AG04449 (cell line): ENCODE results near the gene STOM.
"Not testable (repeated sequence)": the region's sequence is repeated elsewhere in the genome, so short reads cannot be mapped to it uniquely, and the experiment has no call there.

Source experiments
- CTCF ChIA-PET: fragments of 350-600 bp; formaldehyde crosslinking; extraction: SDS; loops from one replicate; lab custom pipeline; 2021; ENCODE audit warnings: antibody characterized with exemption; lab: Yijun Ruan, JAX
- POLR2A ChIA-PET: fragments of 400-600, 350-600 bp; formaldehyde crosslinking; extraction: SDS; loops from one replicate; lab custom pipeline; 2020; ENCODE audit warnings: antibody characterized with exemption, inconsistent platforms; lab: Yijun Ruan, JAX
- DNase-seq: peaks from one replicate; pipeline ENCODE4 v3.0.0-alpha.2; 2010; ENCODE audit warnings: low read depth, low spot score
- H3K4me3 ChIP-seq: 2 replicates; pipeline ENCODE4 v1.5.1; 2011; ENCODE audit warnings: low read depth, mild to moderate bottlenecking, control low read depth, low read length
- TF ChIP-seq, protein P1 (sequence below): IDR thresholded peaks from one replicate; pipeline ENCODE4 v1.5.1; 2011; ENCODE audit warnings: mild to moderate bottlenecking, moderate library complexity, low read length, control low read depth, inconsistent platforms; ENCODE audit not compliant: insufficient read depth; ENCODE audit errors: missing control alignments

Gene STOM

DNA sequence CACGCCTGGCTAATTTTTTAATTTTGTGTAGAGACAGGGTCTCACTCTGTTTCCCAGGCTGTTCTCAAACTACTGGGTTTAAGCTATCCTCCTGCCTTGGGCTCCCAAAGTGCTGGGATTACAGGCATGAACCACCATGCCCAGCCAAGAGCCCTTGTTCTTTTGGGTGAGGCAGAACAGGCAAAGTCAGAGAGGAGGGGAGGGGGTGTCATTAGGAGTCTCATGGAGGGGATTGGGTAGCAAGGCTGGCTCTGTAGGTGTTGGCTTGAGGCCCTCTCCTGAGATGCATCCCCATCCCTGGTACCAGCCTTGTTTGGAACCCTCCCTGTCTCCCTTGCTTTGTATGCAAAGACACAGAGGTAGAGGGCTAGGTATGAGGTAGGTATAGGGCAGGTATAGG is 78.0 kb downstream of the STOM start:
- ChIA-PET POLR2A (no interaction called here), CTCF (interaction anchor here (1.2 to 1.3 kb wide), 2 partner anchors 8 to 14 kb away, joined by 4 read pairs; no protein-coding TSS in a partner anchor)
- no peak overlapping the region for H3K4me3 ChIP-seq
- no peak for DNase-seq
- TF ChIP-seq, protein P1, sequence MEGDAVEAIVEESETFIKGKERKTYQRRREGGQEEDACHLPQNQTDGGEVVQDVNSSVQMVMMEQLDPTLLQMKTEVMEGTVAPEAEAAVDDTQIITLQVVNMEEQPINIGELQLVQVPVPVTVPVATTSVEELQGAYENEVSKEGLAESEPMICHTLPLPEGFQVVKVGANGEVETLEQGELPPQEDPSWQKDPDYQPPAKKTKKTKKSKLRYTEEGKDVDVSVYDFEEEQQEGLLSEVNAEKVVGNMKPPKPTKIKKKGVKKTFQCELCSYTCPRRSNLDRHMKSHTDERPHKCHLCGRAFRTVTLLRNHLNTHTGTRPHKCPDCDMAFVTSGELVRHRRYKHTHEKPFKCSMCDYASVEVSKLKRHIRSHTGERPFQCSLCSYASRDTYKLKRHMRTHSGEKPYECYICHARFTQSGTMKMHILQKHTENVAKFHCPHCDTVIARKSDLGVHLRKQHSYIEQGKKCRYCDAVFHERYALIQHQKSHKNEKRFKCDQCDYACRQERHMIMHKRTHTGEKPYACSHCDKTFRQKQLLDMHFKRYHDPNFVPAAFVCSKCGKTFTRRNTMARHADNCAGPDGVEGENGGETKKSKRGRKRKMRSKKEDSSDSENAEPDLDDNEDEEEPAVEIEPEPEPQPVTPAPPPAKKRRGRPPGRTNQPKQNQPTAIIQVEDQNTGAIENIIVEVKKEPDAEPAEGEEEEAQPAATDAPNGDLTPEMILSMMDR = no peak

DNA sequence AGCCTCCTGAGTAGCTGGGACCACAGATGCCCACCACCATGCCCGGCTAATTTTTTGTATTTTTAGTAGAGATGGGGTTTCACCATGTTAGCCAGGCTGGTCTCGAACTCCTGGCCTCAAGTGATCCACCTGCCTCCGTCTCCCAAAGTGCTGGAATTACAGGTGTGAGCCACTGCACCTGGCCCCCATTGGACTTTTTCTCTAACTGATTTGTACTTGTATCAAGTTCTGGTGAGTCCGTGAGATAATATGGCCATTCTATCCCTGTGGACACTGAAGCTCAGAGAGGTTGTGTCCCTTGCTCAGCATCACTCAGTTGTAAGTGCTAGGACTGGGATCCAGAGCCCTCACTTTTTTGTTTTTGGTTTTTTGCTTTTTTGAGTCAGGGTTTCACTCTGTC is 78.5 kb downstream of the STOM start:
- CTCF ChIA-PET = interaction anchor here (0.7 to 2.2 kb wide), 5 partner anchors 9 to 108 kb away, joined by 3 to 6 read pairs (median 4); no protein-coding TSS in a partner anchor
- H3K4me3 ChIP-seq, DNase-seq, POLR2A ChIA-PET: not testable (repeated sequence)

DNA sequence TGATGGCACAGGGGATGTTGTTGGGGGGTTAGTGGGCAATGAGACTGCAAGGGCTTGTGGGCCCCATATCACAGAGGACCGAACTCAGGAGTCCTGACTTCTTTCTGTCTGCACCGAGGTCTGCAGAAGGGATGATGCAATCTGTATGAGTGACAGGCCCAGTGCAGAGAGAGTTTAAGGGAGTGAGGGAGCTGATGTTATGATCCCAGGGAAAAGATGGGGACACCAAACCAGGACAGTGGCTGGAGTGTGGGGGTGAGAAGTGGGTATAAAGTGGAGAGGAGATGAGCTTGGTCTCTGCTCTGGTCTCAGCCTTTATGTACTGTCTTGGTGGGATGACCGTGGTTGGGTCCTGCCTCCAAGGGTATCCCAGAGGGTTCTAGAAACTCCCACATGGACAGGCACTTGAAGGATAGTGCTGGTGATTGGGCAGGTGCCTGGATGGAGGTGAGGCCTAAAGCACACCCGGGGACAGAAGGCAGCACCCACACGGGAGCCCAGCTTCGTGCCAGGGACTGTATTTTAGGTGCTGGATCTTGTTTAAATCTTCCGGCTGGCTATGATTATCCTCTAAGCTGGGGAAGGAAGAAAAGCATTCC is 80.2 kb downstream of the STOM start:
- ChIA-PET CTCF (interaction anchor here (1.1 to 10.8 kb wide), 10 partner anchors 9 to 109 kb away, joined by 3 to 109 read pairs (median 6); partner anchors contain the start of gene RAB14), POLR2A (interaction anchor here (0.6 to 5.0 kb wide), 3 partner anchors 9 to 1779 kb away, joined by 3 to 32 read pairs (median 6); no protein-coding TSS in a partner anchor)
- no peak overlapping the region for H3K4me3 ChIP-seq
- DNase-seq = no peak
- TF ChIP-seq, protein P1 = no peak

DNA sequence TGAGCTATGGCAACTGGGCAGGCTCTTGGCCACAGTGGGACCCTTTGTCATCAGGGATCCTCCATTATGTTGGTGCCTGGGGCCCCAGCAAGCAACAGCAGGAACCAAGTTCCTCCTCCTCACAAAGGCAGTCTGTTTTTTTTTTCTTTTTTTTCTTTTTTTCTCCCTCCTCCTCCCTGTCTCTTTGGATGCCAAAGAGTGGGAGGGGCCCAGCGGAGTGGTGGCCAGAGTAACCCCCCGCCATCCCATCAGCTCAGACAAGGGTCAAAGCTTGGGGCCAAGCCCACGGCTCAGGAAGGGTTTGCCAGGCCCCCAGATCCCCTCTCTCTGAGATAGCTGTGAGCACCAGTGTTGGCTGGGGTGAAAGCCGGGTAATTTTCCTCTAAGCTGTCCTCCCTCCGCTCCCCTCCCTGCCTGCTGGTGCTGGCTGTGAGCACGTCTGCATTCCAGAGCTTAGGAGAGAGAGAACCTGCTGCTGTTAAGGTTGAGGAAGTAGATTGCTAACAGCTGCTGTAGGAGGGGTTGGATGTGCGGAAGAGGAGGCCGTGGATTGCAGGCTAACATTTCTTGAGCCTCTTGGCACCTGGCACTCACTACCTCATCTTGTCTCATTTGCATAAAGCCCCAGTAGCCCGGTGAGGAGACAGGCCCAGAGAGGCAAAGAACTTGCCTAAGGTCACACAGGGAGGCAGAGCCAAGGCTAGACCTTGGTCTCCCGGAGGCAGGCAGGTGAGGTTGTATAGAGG is 80.9 kb downstream of the STOM start:
- POLR2A ChIA-PET = interaction anchor here (0.6 to 5.0 kb wide), 4 partner anchors 10 to 1780 kb away, joined by 3 to 32 read pairs (median 4); no protein-coding TSS in a partner anchor
- DNase-seq = no peak
- TF ChIP-seq, protein P1 = no peak
- H3K4me3 ChIP-seq = no peak overlapping the region
- CTCF ChIA-PET = interaction anchor here (0.6 to 10.8 kb wide), 13 partner anchors 9 to 110 kb away, joined by 3 to 109 read pairs (median 6); partner anchors contain the start of gene RAB14
